IMR-90 (cell line): Measurements from ENCODE around the gene MBL2. TPM values are rescaled to one million over a fixed set of nuclear protein-coding genes. Genes with fewer than 3 reads are reported as not detected.

Source experiments
- ATAC-seq: fragments of 200-7000 bp; cut with Tn5 transposase; 2 replicates; pipeline ENCODE4 v1.9.1; 2020; ENCODE audit warnings: low read depth, mild to moderate bottlenecking, moderate library complexity
- BruUV-seq: library from RNA; stranded (reverse); fragments of 400-500 nt; replicated peaks from 2 replicates; lab custom pipeline; 2021; lab: Mats Ljungman, UMichigan
- CTCF ChIA-PET: fragments of 300-600 bp; formaldehyde crosslinking; extraction: SDS; loops from one replicate; lab custom pipeline; 2021; ENCODE audit warnings: antibody characterized with exemption; lab: Yijun Ruan, JAX
- POLR2A ChIA-PET: fragments of 300-600 bp; sonication (Branson Sonifier 250); formaldehyde crosslinking; loops from one replicate; lab custom pipeline; 2022; ENCODE audit warnings: antibody characterized with exemption; ENCODE audit not compliant: unreplicated experiment; lab: Charles Lee
- DNase-seq: peaks from one replicate; pipeline ENCODE4 v3.0.0; 2013
- H2AFZ ChIP-seq: replicated peaks from 2 replicates; pipeline ENCODE3; 2013; ENCODE audit warnings: low read length, mild to moderate bottlenecking; ENCODE audit not compliant: poor library complexity
- H2AK5ac ChIP-seq: 2 replicates; pipeline ENCODE4 v1.6.1; 2013; ENCODE audit warnings: low read depth, low read length, inconsistent platforms
- H2AK9ac ChIP-seq: replicated peaks from 2 replicates; pipeline ENCODE3; 2013; ENCODE audit warnings: mild to moderate bottlenecking, low read depth, low read length, moderate library complexity; ENCODE audit not compliant: poor library complexity
- H2BK120ac ChIP-seq: 2 replicates; pipeline ENCODE4 v1.6.1; 2013; ENCODE audit warnings: low read depth, low read length, inconsistent platforms
- H2BK15ac ChIP-seq: 3 replicates; pipeline ENCODE4 v1.6.1; 2013; ENCODE audit warnings: low read depth, low read length, inconsistent platforms
- H2BK20ac ChIP-seq: 2 replicates; pipeline ENCODE4 v1.6.1; 2013; ENCODE audit warnings: low read depth, mild to moderate bottlenecking, inconsistent platforms, low read length, moderate library complexity
- H2BK5ac ChIP-seq: 2 replicates; pipeline ENCODE4 v1.6.1; 2013; ENCODE audit warnings: mild to moderate bottlenecking, low read depth, low read length, inconsistent platforms; ENCODE audit not compliant: poor library complexity, severe bottlenecking
- H3K14ac ChIP-seq: replicated peaks from 2 replicates; pipeline ENCODE4 v1.6.1; 2013; ENCODE audit warnings: low read depth, low read length, inconsistent platforms
- H3K18ac ChIP-seq: 2 replicates; pipeline ENCODE4 v1.6.1; 2013; ENCODE audit warnings: low read depth, low read length, control low read depth
- H3K23ac ChIP-seq: 2 replicates; pipeline ENCODE4 v1.6.1; 2013; ENCODE audit warnings: low read depth, low read length, inconsistent platforms
- H3K27ac ChIP-seq: 2 replicates; pipeline ENCODE4 v1.5.1; 2013; ENCODE audit warnings: mild to moderate bottlenecking, control low read depth, low read length; ENCODE audit not compliant: insufficient read depth
- H3K27me3 ChIP-seq: 2 replicates; pipeline ENCODE4 v1.6.1; 2013; ENCODE audit warnings: low read length; ENCODE audit not compliant: control insufficient read depth, insufficient read depth
- H3K36me3 ChIP-seq: 2 replicates; pipeline ENCODE4 v1.6.1; 2013; ENCODE audit warnings: low read length, mixed read lengths; ENCODE audit not compliant: control insufficient read depth, insufficient read depth
- H3K4ac ChIP-seq: 2 replicates; pipeline ENCODE4 v1.6.1; 2013; ENCODE audit warnings: low read depth, low read length, inconsistent platforms
- H3K4me1 ChIP-seq: 2 replicates; pipeline ENCODE4 v1.6.1; 2013; ENCODE audit warnings: low read length, mixed read lengths; ENCODE audit not compliant: control insufficient read depth, insufficient read depth
- H3K4me2 ChIP-seq: 2 replicates; pipeline ENCODE4 v1.6.1; 2013; ENCODE audit warnings: low read depth, mild to moderate bottlenecking, control low read depth, low read length, moderate library complexity
- H3K4me3 ChIP-seq: 2 replicates; pipeline ENCODE4 v1.5.1; 2013; ENCODE audit warnings: low read depth, mild to moderate bottlenecking, control low read depth, low read length, moderate library complexity; ENCODE audit not compliant: insufficient read depth
- H3K56ac ChIP-seq: 2 replicates; pipeline ENCODE4 v1.6.1; 2013; ENCODE audit warnings: low read length, inconsistent platforms; ENCODE audit not compliant: insufficient read depth; ENCODE audit errors: extremely low read depth
- H3K79me1 ChIP-seq, 2 experiments: 2 replicates each; pipeline ENCODE4 v1.6.1; 2013; ENCODE audit warnings: low read length in 2 of 2, inconsistent platforms in 1 of 2, low read depth in 1 of 2
- H3K9ac ChIP-seq: 2 replicates; pipeline ENCODE4 v1.6.1; 2013; ENCODE audit warnings: low read depth, low read length, control low read depth
- H3K9me1 ChIP-seq: 2 replicates; pipeline ENCODE4 v1.6.1; 2013; ENCODE audit warnings: low read length, inconsistent platforms; ENCODE audit not compliant: insufficient read depth
- H3K9me3 ChIP-seq: 2 replicates; pipeline ENCODE4 v1.6.1; 2013; ENCODE audit warnings: low read length; ENCODE audit not compliant: control insufficient read depth, insufficient read depth
- H4K20me1 ChIP-seq: 2 replicates; pipeline ENCODE4 v1.6.1; 2013; ENCODE audit warnings: low read length, inconsistent platforms; ENCODE audit not compliant: insufficient read depth
- H4K5ac ChIP-seq: 2 replicates; pipeline ENCODE4 v1.6.1; 2013; ENCODE audit warnings: mild to moderate bottlenecking, low read depth, low read length, control low read depth
- H4K8ac ChIP-seq, 2 experiments: 2 replicates each; pipeline ENCODE4 v1.6.1; 2013; ENCODE audit warnings: low read depth in 2 of 2, low read length in 2 of 2, control low read depth in 1 of 2, inconsistent platforms in 1 of 2
- H4K91ac ChIP-seq: 2 replicates; pipeline ENCODE4 v1.6.1; 2013; ENCODE audit warnings: low read depth, low read length, inconsistent platforms; ENCODE audit not compliant: insufficient read depth
- MAZ ChIP-seq: IDR thresholded peaks from 2 replicates; pipeline ENCODE4 v1.6.1; 2012; ENCODE audit warnings: low read depth, mild to moderate bottlenecking, low read length, improper control_type of control experiment, moderate library complexity, borderline replicate concordance
- NFE2L2 ChIP-seq: fragments of 150-350 bp; IDR thresholded peaks from 2 replicates; pipeline ENCODE4 v1.6.1; 2016; ENCODE audit warnings: low read depth, mild to moderate bottlenecking, low read length
- POLR2A ChIP-seq: IDR thresholded peaks from 2 replicates; pipeline ENCODE4 v1.6.1; 2012; ENCODE audit warnings: mild to moderate bottlenecking, low read depth, low read length
- RCOR1 ChIP-seq: IDR thresholded peaks from 2 replicates; pipeline ENCODE4 v1.6.1; 2012; ENCODE audit warnings: mild to moderate bottlenecking, low read length, improper control_type of control experiment; ENCODE audit not compliant: insufficient replicate concordance
- WGBS, 2 experiments: methylation state at CpG; one replicate each; pipeline versions ENCODE4 v1.1.5 to v1.1.7; 2013; ENCODE audit warnings: missing lambda C conversion rate in 2 of 2; ENCODE audit not compliant: insufficient read length in 1 of 2; ENCODE audit errors: extremely low coverage in 2 of 2; 5-methylcytosine and 5-hydroxymethylcytosine counted together
- dilution Hi-C: fragments of 300-500 bp; cut with HindIII; formaldehyde crosslinking; loops from one replicate; pipeline ENCODE4 v1.14.3; 2018; ENCODE audit warnings: low sequenced_read_pairs; ENCODE audit not compliant: unreplicated experiment
- in situ Hi-C: fragments of 300-500 bp; cut with MboI; formaldehyde crosslinking; loops from 3 replicates; pipeline ENCODE4 v1.14.3; 2019; ENCODE audit warnings: low sequenced_read_pairs, inconsistent platforms, mixed read lengths
- intact Hi-C: fragments of 100-400 bp; cut with micrococcal nuclease; formaldehyde crosslinking; loops from 2 replicates; pipeline ENCODE4 v1.10.0; 2022
- polyA plus RNA-seq, 3 experiments: library from polyadenylated mRNA; depleted of rRNA; stranded (reverse); fragments of >200 nt; gene quantifications; 2 replicates each; pipeline ENCODE4 v1.2.3, GENCODE V29; 2012; ENCODE audit warnings: low replicate concordance in 1 of 3
- total RNA-seq: library from RNA; depleted of rRNA; stranded (reverse); fragments of >200 nt; gene quantifications from 2 replicates; pipeline ENCODE4 v1.2.3, GENCODE V29; 2012

Gene MBL2
- total and polyA plus RNA-seq, 2 of the 4 experiments (the other 2 are of a cell fraction), result not detected

DNA sequence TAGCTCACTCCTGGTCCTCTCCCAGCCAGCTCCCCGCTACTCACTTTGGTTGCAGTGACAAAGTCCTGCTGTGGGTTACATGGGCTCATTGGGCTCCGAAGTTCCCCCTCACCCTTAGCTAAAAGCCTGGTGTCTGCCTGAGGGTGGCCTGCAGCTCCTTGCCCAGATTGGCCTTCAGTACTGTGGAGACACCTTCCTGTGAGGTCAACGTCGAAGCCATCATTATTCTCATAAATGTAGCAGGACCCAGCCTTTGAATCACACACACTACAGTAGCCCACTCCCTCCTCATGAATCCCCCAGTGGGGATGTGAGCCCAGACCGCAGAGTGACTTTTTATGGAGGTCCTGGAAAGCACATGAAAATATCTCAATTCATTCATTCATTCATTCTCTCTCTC is 10.5 kb downstream of the MBL2 start:
- no peak overlapping the region for H3K4me2 ChIP-seq
- intact Hi-C loops, result no loop called here
- no peak overlapping the region for H2AK5ac ChIP-seq
- H3K36me3 ChIP-seq, result no peaks in the 10 kb centered on the region
- H4K91ac ChIP-seq, result no peak overlapping the region
- H3K9ac ChIP-seq, result no peak overlapping the region
- no peak overlapping the region for H2BK120ac ChIP-seq
- H2BK5ac ChIP-seq, result no peak overlapping the region
- H3K9me1 ChIP-seq, result no peaks in the 10 kb centered on the region
- no peak overlapping the region for H3K4me3 ChIP-seq
- no peak for ATAC-seq
- no peaks in the 10 kb centered on the region for H3K9me3 ChIP-seq
- H3K4ac ChIP-seq, result no peak overlapping the region
- no peak overlapping the region for H2BK20ac ChIP-seq
- CTCF ChIA-PET, result interaction anchor here (1.0 kb wide), 1 partner anchor 17 kb away, joined by 3 read pairs; no protein-coding TSS in a partner anchor
- H3K23ac ChIP-seq, result no peak overlapping the region
- no peak overlapping the region for H4K8ac ChIP-seq
- no peak for DNase-seq
- no peaks in the 10 kb centered on the region; the same call in none of the 2 replicates for H3K27me3 ChIP-seq
- H3K27ac ChIP-seq, result no peak overlapping the region
- no peaks in the 10 kb centered on the region for H3K4me1 ChIP-seq
- H3K14ac ChIP-seq, result no peak overlapping the region
- no peak overlapping the region for H2AFZ ChIP-seq
- no peaks in the 10 kb centered on the region for H3K79me1 ChIP-seq
- H2AK9ac ChIP-seq, result no peak overlapping the region
- POLR2A ChIA-PET, result no interaction called here
- H3K56ac ChIP-seq, result no peak overlapping the region
- BruUV-seq, result no TSS peak
- no peak overlapping the region for H4K5ac ChIP-seq
- in situ Hi-C loops, result no loop called here
- TF ChIP-seq NFE2L2 (no peak), RCOR1 (no peak), MAZ (no peak), POLR2A (no peak)
- dilution Hi-C loops, result no loop called here
- no peaks in the 10 kb centered on the region for H4K20me1 ChIP-seq
- H3K18ac ChIP-seq, result no peak overlapping the region
- no peak overlapping the region for H2BK15ac ChIP-seq
- no CpG with 5 or more reads among the region's 5 CpGs for WGBS, 2 experiments
